Measurements from ENCODE around the gene FAM90A1.
"Not testable (repeated sequence)": the region's sequence is repeated elsewhere in the genome, so short reads cannot be mapped to it uniquely, and the experiment has no call there.

Gene FAM90A1

DNA sequence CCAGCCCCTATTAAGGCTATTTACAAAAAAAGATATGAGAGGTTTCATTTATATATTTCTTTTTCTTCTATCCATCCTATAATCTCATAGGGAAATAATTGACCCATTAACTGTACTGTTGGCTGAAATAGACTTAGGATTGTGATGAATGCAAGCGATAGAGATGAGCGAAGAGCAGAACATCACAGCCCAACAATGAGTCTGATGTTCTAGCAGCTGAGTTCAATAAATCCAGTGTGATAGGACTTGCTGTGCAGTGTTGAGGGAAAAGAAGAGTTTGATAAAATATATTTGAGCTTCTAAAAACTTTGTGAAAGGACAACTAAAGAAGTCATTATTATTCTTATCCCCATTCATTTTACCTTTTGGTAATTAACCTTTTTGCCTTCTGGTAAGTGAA is 54.5 kb downstream of the FAM90A1 start:
- DNase-seq (ENCODE audit: low read depth, low spot score): not testable (repeated sequence)
